ENCODE results near the gene GAPT.
"Not testable (repeated sequence)": the region's sequence is repeated elsewhere in the genome, so short reads cannot be mapped to it uniquely, and the experiment has no call there.

GAPT gene

GRCh38 chr5:58505502-58505901 is 14.3 kb downstream of the GAPT start:
- DNase-seq (ENCODE audit: low read depth) = no peak

GRCh38 chr5:58505971-58506640 is 14.9 kb downstream of the GAPT start:
- DNase-seq (ENCODE audit: low read depth) = no peak

- no peak for DNase-seq (ENCODE audit: low read depth)
These were observed 16.5 kb downstream of the GAPT start for GRCh38 chr5:58507715-58508114.

- no peak for DNase-seq (ENCODE audit: low read depth)
These were observed 26.0 kb downstream of the GAPT start for GRCh38 chr5:58517198-58517597.

GRCh38 chr5:58523956-58524355 is 32.7 kb downstream of the GAPT start:
- no peak for DNase-seq (ENCODE audit: low read depth)

GRCh38 chr5:58524571-58524970 is 33.3 kb downstream of the GAPT start:
- DNase-seq (ENCODE audit: low read depth) = no peak

GRCh38 chr5:58530942-58531490 is 39.8 kb downstream of the GAPT start:
- DNase-seq (ENCODE audit: low read depth) = no peak

- DNase-seq (ENCODE audit: low read depth) = not testable (repeated sequence)
These were observed 50.7 kb downstream of the GAPT start for GRCh38 chr5:58541935-58542334.

GRCh38 chr5:58542709-58543108 is 51.5 kb downstream of the GAPT start:
- no peak for DNase-seq (ENCODE audit: low read depth)

GRCh38 chr5:58543723-58544122 is 52.5 kb downstream of the GAPT start:
- DNase-seq (ENCODE audit: low read depth) = peak; percentile 42

GRCh38 chr5:58544195-58544594 is 53.0 kb downstream of the GAPT start:
- DNase-seq (ENCODE audit: low read depth) = no peak

- no peak for DNase-seq (ENCODE audit: low read depth)
These were observed 53.7 kb downstream of the GAPT start for GRCh38 chr5:58544926-58545325.

- DNase-seq (ENCODE audit: low read depth) = peak; percentile 18
These were observed 54.7 kb downstream of the GAPT start for GRCh38 chr5:58545912-58546311.

Measured in ELR (cell line).